ENCODE results near the gene MAGI1. TPM values are rescaled to one million over a fixed set of nuclear protein-coding genes. Genes with fewer than 3 reads are reported as not detected.

Gene MAGI1
- polyA plus RNA-seq, 1 experiment: 14.2 TPM

DNA sequence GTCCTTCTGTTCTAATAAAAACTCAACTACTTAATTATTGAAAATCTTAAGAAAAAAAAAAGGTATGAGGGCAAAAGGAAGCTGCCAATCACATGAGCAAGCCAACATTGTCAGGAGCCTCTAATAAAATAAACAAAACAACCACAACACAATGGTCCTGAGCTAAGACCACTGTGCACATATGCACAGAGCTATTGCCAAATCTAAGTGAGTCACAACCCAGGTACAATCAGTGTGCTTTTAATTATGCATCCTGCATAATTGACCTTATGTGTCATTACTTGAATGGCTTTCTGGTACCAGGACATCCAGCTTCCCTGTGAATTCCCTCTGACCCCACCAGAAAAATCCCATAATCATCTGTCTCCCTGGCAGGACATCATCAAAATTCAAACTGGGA is 639.8 kb downstream of the MAGI1 start:
- ChIA-PET POLR2A (no interaction called here), CTCF (no interaction called here)
- Histone ChIP-seq H3K27me3 (ENCODE audit: control insufficient read depth, insufficient read depth, low read length) (no peaks in the 10 kb centered on the region), H3K4me3 (ENCODE audit: low read depth, low read length) (no peak overlapping the region), H3K9me3 (ENCODE audit: control insufficient read depth, insufficient read depth, low read length) (no peaks in the 10 kb centered on the region), H3K27ac (ENCODE audit: low read depth, low read length) (no peak overlapping the region)
- no peak for DNase-seq (ENCODE audit: low read depth, low spot score)
- TF ChIP-seq, protein P1, sequence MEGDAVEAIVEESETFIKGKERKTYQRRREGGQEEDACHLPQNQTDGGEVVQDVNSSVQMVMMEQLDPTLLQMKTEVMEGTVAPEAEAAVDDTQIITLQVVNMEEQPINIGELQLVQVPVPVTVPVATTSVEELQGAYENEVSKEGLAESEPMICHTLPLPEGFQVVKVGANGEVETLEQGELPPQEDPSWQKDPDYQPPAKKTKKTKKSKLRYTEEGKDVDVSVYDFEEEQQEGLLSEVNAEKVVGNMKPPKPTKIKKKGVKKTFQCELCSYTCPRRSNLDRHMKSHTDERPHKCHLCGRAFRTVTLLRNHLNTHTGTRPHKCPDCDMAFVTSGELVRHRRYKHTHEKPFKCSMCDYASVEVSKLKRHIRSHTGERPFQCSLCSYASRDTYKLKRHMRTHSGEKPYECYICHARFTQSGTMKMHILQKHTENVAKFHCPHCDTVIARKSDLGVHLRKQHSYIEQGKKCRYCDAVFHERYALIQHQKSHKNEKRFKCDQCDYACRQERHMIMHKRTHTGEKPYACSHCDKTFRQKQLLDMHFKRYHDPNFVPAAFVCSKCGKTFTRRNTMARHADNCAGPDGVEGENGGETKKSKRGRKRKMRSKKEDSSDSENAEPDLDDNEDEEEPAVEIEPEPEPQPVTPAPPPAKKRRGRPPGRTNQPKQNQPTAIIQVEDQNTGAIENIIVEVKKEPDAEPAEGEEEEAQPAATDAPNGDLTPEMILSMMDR (IDR thresholded peaks at IDR 0.05; ENCODE audit: low read depth, low read length): no peak

DNA sequence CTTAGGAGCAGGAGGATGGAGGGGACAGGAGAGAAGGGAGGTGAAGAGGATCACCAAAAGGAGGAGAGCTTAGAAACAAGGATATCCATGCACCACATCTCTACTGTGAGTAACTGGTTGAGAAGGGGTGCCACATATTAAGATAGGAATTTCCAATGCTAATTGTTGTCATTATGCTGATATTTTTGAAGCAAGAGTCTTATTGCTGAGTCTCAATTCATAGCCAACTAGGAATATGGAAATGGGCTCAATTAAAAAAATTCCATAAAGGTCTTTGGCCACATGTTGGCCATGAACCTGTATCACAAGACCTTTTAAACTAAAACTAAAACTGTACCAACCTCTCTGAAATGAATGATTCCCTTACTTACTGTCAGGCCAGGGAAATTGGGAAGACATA is 642.6 kb downstream of the MAGI1 start:
- DNase-seq (ENCODE audit: low read depth, low spot score): no peak
- Histone ChIP-seq H3K27ac (ENCODE audit: low read depth, low read length) (no peak overlapping the region), H3K9me3 (ENCODE audit: control insufficient read depth, insufficient read depth, low read length) (no peaks in the 10 kb centered on the region), H3K4me3 (ENCODE audit: low read depth, low read length) (no peak overlapping the region), H3K27me3 (ENCODE audit: control insufficient read depth, insufficient read depth, low read length) (no peaks in the 10 kb centered on the region)
- CTCF ChIA-PET: no interaction called here
- POLR2A ChIA-PET: no interaction called here
- TF ChIP-seq, protein P1 (IDR thresholded peaks at IDR 0.05; ENCODE audit: low read depth, low read length): no peak

DNA sequence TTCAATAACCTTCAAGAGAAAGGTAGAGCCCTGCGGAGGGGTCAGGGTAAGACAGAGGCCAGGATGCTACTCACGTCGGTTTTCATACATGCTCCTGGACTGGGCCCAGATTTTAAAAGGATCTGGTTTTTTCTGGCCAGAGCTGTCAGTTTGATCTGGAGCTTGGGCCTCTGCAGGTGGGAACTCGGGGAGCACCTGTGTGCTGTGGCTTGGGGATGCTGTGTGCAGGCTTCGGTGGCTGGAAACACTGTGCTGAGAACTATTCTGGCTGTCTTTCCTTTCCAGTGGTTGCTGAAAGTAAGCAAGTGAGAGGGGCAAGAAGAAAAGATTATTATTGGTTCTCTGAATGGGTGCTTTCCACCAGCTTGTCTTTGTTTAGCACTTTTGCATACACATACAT is 647.6 kb downstream of the MAGI1 start:
- Histone ChIP-seq H3K27ac (ENCODE audit: low read depth, low read length) (no peak overlapping the region), H3K9me3 (ENCODE audit: control insufficient read depth, insufficient read depth, low read length) (no peaks in the 10 kb centered on the region), H3K4me3 (ENCODE audit: low read depth, low read length) (no peak overlapping the region), H3K27me3 (ENCODE audit: control insufficient read depth, insufficient read depth, low read length) (no peaks in the 10 kb centered on the region)
- ChIA-PET POLR2A (no interaction called here), CTCF (no interaction called here)
- DNase-seq (ENCODE audit: low read depth, low spot score): no peak
- TF ChIP-seq, protein P1 (IDR thresholded peaks at IDR 0.05; ENCODE audit: low read depth, low read length): no peak

DNA sequence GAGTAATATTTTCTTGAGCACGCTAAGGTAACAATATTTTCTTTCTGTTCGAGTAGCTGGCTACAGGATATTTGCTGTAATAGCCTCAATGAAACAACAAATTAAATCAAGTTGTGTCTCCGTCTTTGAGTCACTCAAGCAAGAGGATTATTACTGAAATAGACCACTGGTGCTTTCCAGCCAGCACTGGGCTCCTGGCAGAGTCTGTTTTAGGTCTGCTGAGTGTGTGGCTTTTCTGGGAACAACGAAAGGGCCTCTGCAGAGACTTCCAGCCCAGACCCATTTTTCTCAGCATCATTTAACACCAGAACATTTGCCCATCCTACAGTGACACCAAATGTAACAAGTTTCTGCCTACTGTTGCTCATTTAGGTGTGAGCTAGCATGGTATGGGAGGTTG is 652.9 kb downstream of the MAGI1 start:
- no peak for DNase-seq (ENCODE audit: low read depth, low spot score)
- POLR2A ChIA-PET: no interaction called here
- H3K9me3 ChIP-seq (ENCODE audit: control insufficient read depth, insufficient read depth, low read length): no peaks in the 10 kb centered on the region
- H3K27me3 ChIP-seq (ENCODE audit: control insufficient read depth, insufficient read depth, low read length): no peaks in the 10 kb centered on the region
- H3K4me3 ChIP-seq (ENCODE audit: low read depth, low read length): no peak overlapping the region
- CTCF ChIA-PET: no interaction called here
- no peak overlapping the region for H3K27ac ChIP-seq (ENCODE audit: low read depth, low read length)
- TF ChIP-seq, protein P1 (IDR thresholded peaks at IDR 0.05; ENCODE audit: low read depth, low read length): no peak

DNA sequence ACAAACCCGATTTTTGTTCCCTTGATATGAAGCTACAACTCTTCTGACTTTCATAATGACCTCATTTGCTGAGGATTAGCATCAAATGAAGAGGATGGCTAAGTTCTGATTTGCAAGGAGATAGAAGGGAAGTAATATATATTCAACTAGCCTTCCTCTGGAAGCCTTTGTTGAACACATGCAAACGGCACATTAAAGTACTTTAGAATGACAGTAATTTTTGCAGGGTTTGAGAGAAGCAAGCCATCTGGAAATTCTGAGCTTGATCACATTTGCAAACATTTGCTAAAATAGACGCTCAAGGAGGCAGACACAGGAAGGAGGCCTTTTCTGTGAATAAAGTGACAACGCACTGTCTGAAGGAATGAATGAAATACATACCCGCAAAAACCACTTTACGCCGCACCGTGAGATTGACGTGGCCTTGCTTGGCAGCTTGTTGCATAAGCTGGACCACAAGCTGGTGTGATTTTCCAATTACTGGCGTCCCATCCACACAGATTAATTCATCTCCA is 657.2 kb downstream of the MAGI1 start:
- CTCF ChIA-PET: interaction anchor here (1.1 to 1.2 kb wide), 2 partner anchors 57 to 847 kb away, joined by 4 read pairs; no protein-coding TSS in a partner anchor
- TF ChIP-seq, protein P1 (IDR thresholded peaks at IDR 0.05; ENCODE audit: low read depth, low read length): no peak

More for the DNA sequence above, 657.2 kb downstream of the MAGI1 start:
- DNase-seq (ENCODE audit: low read depth, low spot score): no peak
- Histone ChIP-seq H3K9me3 (ENCODE audit: control insufficient read depth, insufficient read depth, low read length) (peaks cover 5% of the 10 kb centered on the region; the same call in 1 of the 2 replicates), H3K27me3 (ENCODE audit: control insufficient read depth, insufficient read depth, low read length) (no peaks in the 10 kb centered on the region), H3K4me3 (ENCODE audit: low read depth, low read length) (no peak overlapping the region), H3K27ac (ENCODE audit: low read depth, low read length) (no peak overlapping the region)
- POLR2A ChIA-PET: no interaction called here
